Measurements from ENCODE around the gene SLC9C2.

- TF ChIP-seq EZH2 (IDR thresholded peaks at IDR 0.05; ENCODE audit: insufficient read depth, poor library complexity, severe bottlenecking) = no peak
- no peak for TF ChIP-seq EZH2phosphoT487 (IDR thresholded peaks at IDR 0.05; ENCODE audit: insufficient read depth, low read depth)
Observed at GRCh38 chr1:173489149-173489600, 113.7 kb downstream of the SLC9C2 start.

Measured in GM23248 (cell line).